HEK293 (cell line): ENCODE measurements around the gene HECTD3.

Experiments
- CTCF ChIP-seq: fragments of 450-650 bp; formaldehyde crosslinking; IDR thresholded peaks from 2 replicates; pipeline ENCODE4 v1.5.1; 2016; ENCODE audit warnings: missing biosample characterization, missing genetic modification characterization
- MYNN ChIP-seq: fragments of 450-650 bp; formaldehyde crosslinking; IDR thresholded peaks from 2 replicates; pipeline ENCODE4 v1.5.1; 2016; ENCODE audit warnings: missing biosample characterization, missing genetic modification characterization, borderline replicate concordance
- SCRT2 ChIP-seq: fragments of 450-650 bp; formaldehyde crosslinking; IDR thresholded peaks from 2 replicates; pipeline ENCODE4 v1.5.1; 2016; ENCODE audit warnings: missing biosample characterization, missing genetic modification characterization
- ZNF214 ChIP-seq: fragments of 450-650 bp; formaldehyde crosslinking; IDR thresholded peaks from 2 replicates; pipeline ENCODE4 v1.5.1; 2017; ENCODE audit warnings: missing biosample characterization, mild to moderate bottlenecking, missing genetic modification characterization, borderline replicate concordance
- ZNF248 ChIP-seq: fragments of 450-650 bp; formaldehyde crosslinking; IDR thresholded peaks from 2 replicates; pipeline ENCODE4 v1.5.1; 2017; ENCODE audit warnings: missing biosample characterization, missing genetic modification characterization
- ZNF274 ChIP-seq, 2 experiments: fragments of 200-500 bp in 1 of 2; fragments of 450-650 bp in 1 of 2; sonication (Bioruptor generic) in 1 of 2; formaldehyde crosslinking in 1 of 2; IDR thresholded peaks; 2 replicates each; pipeline versions ENCODE4 v1.5.1 to v1.6.1; 2014 to 2016; ENCODE audit warnings: borderline replicate concordance in 1 of 2, inconsistent platforms in 1 of 2, low read length in 1 of 2, missing biosample characterization in 1 of 2, missing genetic modification characterization in 1 of 2
- ZNF335 ChIP-seq: fragments of 450-650 bp; formaldehyde crosslinking; conservative IDR thresholded peaks from 2 replicates; pipeline ENCODE4 v1.5.1; 2016; ENCODE audit warnings: missing biosample characterization, missing genetic modification characterization
- ZNF426 ChIP-seq: fragments of 450-650 bp; formaldehyde crosslinking; IDR thresholded peaks from 2 replicates; pipeline ENCODE4 v1.5.1; 2017; ENCODE audit warnings: missing biosample characterization, missing genetic modification characterization, mild to moderate bottlenecking, inconsistent platforms, moderate library complexity
- ZNF510 ChIP-seq: fragments of 450-650 bp; formaldehyde crosslinking; IDR thresholded peaks from 2 replicates; pipeline ENCODE4 v1.5.1; 2018; ENCODE audit warnings: mild to moderate bottlenecking, missing genetic modification characterization, missing biosample characterization; ENCODE audit not compliant: insufficient replicate concordance
- ZNF530 ChIP-seq: fragments of 450-650 bp; formaldehyde crosslinking; IDR thresholded peaks from 2 replicates; pipeline ENCODE4 v1.5.1; 2016; ENCODE audit warnings: low read depth, missing biosample characterization, missing genetic modification characterization

GRCh38 chr1:45012639-45013278 lies 1.6 kb upstream of the HECTD3 start:
- TF ChIP-seq ZNF510: no peak
- no peak for TF ChIP-seq ZNF530 (tag by site-specific recombination)
- TF ChIP-seq ZNF274 (IDR thresholded peaks at IDR 0.05; ENCODE audit: low read length): no peak
- no peak for TF ChIP-seq ZNF274 (tag by site-specific recombination; IDR thresholded peaks at IDR 0.05; ENCODE audit: borderline replicate concordance)
- no peak for TF ChIP-seq CTCF (tag by site-specific recombination)
- TF ChIP-seq MYNN (tag by site-specific recombination): no peak
- TF ChIP-seq ZNF248: no peak
- no peak for TF ChIP-seq ZNF426 (tag by site-specific recombination)
- no peak for TF ChIP-seq ZNF214 (tag by site-specific recombination)
- TF ChIP-seq ZNF335 (tag by site-specific recombination): no peak
- no peak for TF ChIP-seq SCRT2 (tag by site-specific recombination)
